ENCODE data around the gene TMEM88. TPM values are rescaled to one million over a fixed set of nuclear protein-coding genes. Genes with fewer than 3 reads are reported as not detected.

Gene TMEM88
- total and polyA plus RNA-seq, 2 donors (not counting 1 experiment from before 2014, with no cell fraction given): 0.17 TPM; not detected in 1

GRCh38 chr17:7834542-7834956 lies 20.3 kb upstream of the TMEM88 start:
- Histone ChIP-seq H3K79me2 (ENCODE audit: control insufficient read depth, insufficient read depth, low read length) (peaks cover 12% of the 10 kb centered on the region), H3K9ac (ENCODE audit: insufficient read depth, low read length) (peak overlapping the region; percentile 89), H3K4me3 (replicated peaks in 1 of 4; ENCODE audit: control extremely low read depth in 1 of 4, insufficient read depth in 1 of 4, low read depth in 3 of 4, low read length in 4 of 4) (peak overlapping the region; percentile 30 to 92 (median 60)), H2AFZ (ENCODE audit: low read length) (peak overlapping the region; percentile 7), H3K4me1 (ENCODE audit: control insufficient read depth, extremely low read depth, insufficient read depth, low read length) (peaks cover 14% of the 10 kb centered on the region), H3K27ac (ENCODE audit: insufficient read depth, low read length) (peak overlapping the region; percentile 98), H3K36me3 (ENCODE audit: control insufficient read depth, insufficient read depth, low read length) (no peaks in the 10 kb centered on the region), H4K20me1 (ENCODE audit: control insufficient read depth, extremely low read depth, insufficient read depth, low read length) (no peaks in the 10 kb centered on the region), H3K9me3 (ENCODE audit: control insufficient read depth, insufficient read depth, low read depth, low read length) (no peaks in the 10 kb centered on the region), H3K4me2 (ENCODE audit: extremely low read depth, insufficient read depth, low read length) (peak overlapping the region; percentile 90), H3K27me3 (ENCODE audit: control insufficient read depth, insufficient read depth, low read length) (peaks cover 3% of the 10 kb centered on the region)
- TF ChIP-seq EZH2 (IDR thresholded peaks at IDR 0.05; ENCODE audit: low read length, missing control alignments) (no peak), CTCF (conservative IDR thresholded peaks at IDR 0.05 in 1 of 2, IDR thresholded peaks at IDR 0.05 in 1 of 2; ENCODE audit: low read depth in 1 of 2, low read length in 2 of 2) (no peak)
- DNase-seq (ENCODE audit: low read depth in 2 of 2): peak in 1 of 2 donors; percentile 51

- Histone ChIP-seq H3K9me3 (ENCODE audit: control insufficient read depth, insufficient read depth, low read depth, low read length) (no peaks in the 10 kb centered on the region), H4K20me1 (ENCODE audit: control insufficient read depth, extremely low read depth, insufficient read depth, low read length) (no peaks in the 10 kb centered on the region), H3K36me3 (ENCODE audit: control insufficient read depth, insufficient read depth, low read length) (peaks cover 3% of the 10 kb centered on the region), H3K4me1 (ENCODE audit: control insufficient read depth, extremely low read depth, insufficient read depth, low read length) (peaks cover 18% of the 10 kb centered on the region), H3K4me2 (ENCODE audit: extremely low read depth, insufficient read depth, low read length) (peak overlapping the region; percentile 92), H3K27ac (ENCODE audit: insufficient read depth, low read length) (peak overlapping the region; percentile 98), H3K79me2 (ENCODE audit: control insufficient read depth, insufficient read depth, low read length) (peaks cover 17% of the 10 kb centered on the region), H3K4me3 (replicated peaks in 1 of 4; ENCODE audit: control extremely low read depth in 1 of 4, insufficient read depth in 1 of 4, low read depth in 3 of 4, low read length in 4 of 4) (peak overlapping the region; percentile 58 to 92 (median 70)), H2AFZ (ENCODE audit: low read length) (no peak overlapping the region), H3K27me3 (ENCODE audit: control insufficient read depth, insufficient read depth, low read length) (peaks cover 3% of the 10 kb centered on the region), H3K9ac (ENCODE audit: insufficient read depth, low read length) (peak overlapping the region; percentile 97)
- no peak for TF ChIP-seq EZH2 (IDR thresholded peaks at IDR 0.05; ENCODE audit: low read length, missing control alignments)
- peak; percentile 77 to 81 for TF ChIP-seq CTCF (conservative IDR thresholded peaks at IDR 0.05 in 1 of 2, IDR thresholded peaks at IDR 0.05 in 1 of 2; ENCODE audit: low read depth in 1 of 2, low read length in 2 of 2)
- peak; percentile 98 for DNase-seq (ENCODE audit: low read depth in 2 of 2)
Observed at GRCh38 chr17:7834957-7835813, 19.7 kb upstream of the TMEM88 start.

GRCh38 chr17:7835814-7836595 lies 18.9 kb upstream of the TMEM88 start:
- Histone ChIP-seq H3K36me3 (ENCODE audit: control insufficient read depth, insufficient read depth, low read length) (peaks cover 7% of the 10 kb centered on the region), H3K4me3 (replicated peaks in 1 of 4; ENCODE audit: control extremely low read depth in 1 of 4, insufficient read depth in 1 of 4, low read depth in 3 of 4, low read length in 4 of 4) (peak overlapping the region; percentile 58 to 92 (median 70)), H3K4me1 (ENCODE audit: control insufficient read depth, extremely low read depth, insufficient read depth, low read length) (peaks cover 21% of the 10 kb centered on the region), H3K9me3 (ENCODE audit: control insufficient read depth, insufficient read depth, low read depth, low read length) (no peaks in the 10 kb centered on the region), H3K4me2 (ENCODE audit: extremely low read depth, insufficient read depth, low read length) (peak overlapping the region; percentile 92), H3K27ac (ENCODE audit: insufficient read depth, low read length) (peak overlapping the region; percentile 98), H3K79me2 (ENCODE audit: control insufficient read depth, insufficient read depth, low read length) (peaks cover 24% of the 10 kb centered on the region), H3K27me3 (ENCODE audit: control insufficient read depth, insufficient read depth, low read length) (no peaks in the 10 kb centered on the region), H3K9ac (ENCODE audit: insufficient read depth, low read length) (peak overlapping the region; percentile 97), H4K20me1 (ENCODE audit: control insufficient read depth, extremely low read depth, insufficient read depth, low read length) (no peaks in the 10 kb centered on the region), H2AFZ (ENCODE audit: low read length) (no peak overlapping the region)
- TF ChIP-seq CTCF (conservative IDR thresholded peaks at IDR 0.05 in 1 of 2, IDR thresholded peaks at IDR 0.05 in 1 of 2; ENCODE audit: low read depth in 1 of 2, low read length in 2 of 2): no peak
- TF ChIP-seq EZH2 (IDR thresholded peaks at IDR 0.05; ENCODE audit: low read length, missing control alignments): no peak
- peak; percentile 64 to 72 for DNase-seq (ENCODE audit: low read depth in 2 of 2)

Data from fibroblast of lung (primary cell).